Glomerular visceral epithelial cell (primary cell): ENCODE results near the gene FBXO41.

Source experiments
- DNase-seq: peaks from one replicate; pipeline ENCODE4 v3.0.0-alpha.2; 2016; ENCODE audit errors: extremely low spot score

The FBXO41 gene

DNA sequence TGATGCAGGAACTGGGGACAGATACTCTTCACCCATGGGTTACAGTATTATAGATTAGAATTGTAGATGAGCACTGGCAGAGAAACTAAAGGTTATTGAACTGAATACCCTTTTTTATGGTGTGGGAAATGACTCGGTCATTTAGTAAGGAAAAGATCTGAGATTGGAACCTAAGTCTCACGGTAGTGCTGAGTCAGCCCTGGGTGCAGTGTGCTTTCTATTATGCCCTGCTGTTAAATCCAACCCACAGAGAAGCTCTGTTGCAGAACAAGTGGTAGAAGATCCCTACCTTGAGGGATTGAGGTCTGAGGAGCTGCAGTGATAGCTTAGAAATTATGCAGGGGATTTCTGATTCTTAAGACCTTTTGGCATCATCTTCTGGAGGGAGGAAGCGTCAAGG lies 37.4 kb downstream of the FBXO41 start:
- DNase-seq = no peak

- DNase-seq = no peak
Measured at GRCh38 chr2:73244580-73244979, 39.7 kb downstream of the FBXO41 start.

GRCh38 chr2:73243884-73244570 lies 40.3 kb downstream of the FBXO41 start:
- no peak for DNase-seq

DNA sequence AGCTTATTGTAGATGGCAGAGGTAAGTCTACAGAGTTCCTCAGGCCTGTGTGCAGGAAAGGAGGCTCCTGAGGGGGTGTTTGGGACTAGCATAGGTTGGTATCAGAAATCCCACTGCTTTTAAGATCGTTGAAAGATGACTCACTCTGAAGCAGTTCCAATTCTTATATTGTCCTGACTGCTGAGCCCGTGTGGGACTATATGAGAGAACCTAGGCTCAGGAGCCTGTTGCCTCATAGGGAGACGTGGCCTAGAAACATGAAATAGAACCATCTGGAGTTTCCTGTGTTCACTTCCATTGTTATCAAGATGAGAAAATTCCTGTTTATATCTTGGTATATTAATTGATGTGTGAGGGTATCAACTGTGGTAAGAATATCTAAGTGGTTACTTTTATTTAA lies 44.5 kb downstream of the FBXO41 start:
- no peak for DNase-seq

- no peak for DNase-seq
Measured at GRCh38 chr2:73238976-73239375, 45.3 kb downstream of the FBXO41 start.

DNA sequence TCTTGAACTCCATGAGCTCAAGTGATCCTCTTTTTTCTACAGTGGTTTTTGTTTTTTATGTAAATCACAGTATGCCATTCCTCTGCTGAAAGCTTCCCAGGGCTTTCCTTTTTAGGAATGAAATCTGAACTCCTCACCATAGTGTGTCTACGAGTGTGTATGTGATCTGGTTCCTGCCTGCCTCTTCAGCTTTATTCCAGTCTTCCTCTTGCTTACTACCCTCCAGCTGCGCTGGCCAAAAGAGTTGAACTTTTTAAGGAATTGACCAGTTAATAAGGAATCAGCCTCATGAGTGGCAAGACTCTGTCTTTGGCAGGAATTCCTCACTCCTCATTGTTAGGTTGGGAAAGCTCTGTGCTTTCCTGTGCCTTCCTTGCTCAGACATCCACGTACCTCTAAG lies 46.1 kb downstream of the FBXO41 start:
- no peak for DNase-seq

GRCh38 chr2:73237168-73237567 lies 47.1 kb downstream of the FBXO41 start:
- DNase-seq = no peak

- no peak for DNase-seq
Measured at GRCh38 chr2:73235315-73236028, 48.8 kb downstream of the FBXO41 start.

DNA sequence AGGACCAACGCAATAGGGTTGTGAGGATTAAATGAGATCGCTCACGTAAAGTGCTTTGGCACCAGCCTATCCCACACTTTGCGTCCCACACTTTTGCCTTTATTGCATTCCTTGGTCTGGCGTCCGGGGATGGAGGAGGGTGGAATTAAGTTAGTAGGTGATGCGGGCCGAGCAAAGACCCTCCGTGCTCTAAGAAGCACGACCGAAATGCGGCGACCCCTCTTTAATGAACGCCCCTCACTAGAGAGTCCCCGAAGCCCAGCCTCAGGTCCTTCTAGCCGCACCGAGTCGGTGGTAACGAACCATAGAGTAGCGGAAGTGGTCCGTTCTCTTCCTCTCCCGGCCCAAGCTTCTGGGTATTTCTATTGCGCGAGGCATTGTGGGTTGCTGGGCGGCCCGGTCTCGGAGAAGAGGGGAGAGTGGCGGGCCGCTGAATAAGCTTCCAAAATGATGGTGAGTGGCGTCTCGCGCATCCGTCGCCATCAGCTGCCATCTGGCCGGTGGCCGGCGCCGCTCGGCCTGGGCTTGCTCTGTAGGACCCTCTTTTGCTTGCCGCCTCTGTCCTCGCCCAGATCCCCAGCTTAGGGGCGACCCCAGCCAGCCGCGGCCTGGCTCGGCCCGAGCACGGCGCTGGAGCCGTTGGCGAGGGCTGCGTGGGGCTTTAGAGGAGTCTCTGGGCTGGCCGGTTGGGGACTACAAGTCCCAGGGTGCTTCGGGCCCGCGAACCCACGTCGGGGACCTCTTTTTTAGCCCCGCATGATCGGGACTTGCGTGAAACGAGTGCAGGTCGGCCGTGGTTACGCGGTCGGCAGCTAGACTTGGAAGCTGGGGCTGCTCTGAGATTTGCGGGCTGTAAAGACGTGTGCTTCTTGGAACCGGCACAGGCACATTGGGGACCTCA lies 50.1 kb downstream of the FBXO41 start, which contains the start of gene CCT7:
CCT7 (plus strand) TSS at position 377 of the 901 bp plus-strand sequence; CDS start at position 448, 71 bp downstream.
- peak; percentile 85 for DNase-seq

- peak; percentile 98 for DNase-seq
Measured at GRCh38 chr2:73233154-73233931, 50.9 kb downstream of the FBXO41 start, which contains the start of gene PRADC1. Gene PRADC1 (minus strand): TSS chr2:73233239. CDS start chr2:73233160, 79 bp downstream.

- no peak for DNase-seq
Measured at GRCh38 chr2:73232403-73233153, 51.7 kb downstream of the FBXO41 start.

GRCh38 chr2:73228631-73229030 lies 55.6 kb downstream of the FBXO41 start:
- DNase-seq = no peak

DNA sequence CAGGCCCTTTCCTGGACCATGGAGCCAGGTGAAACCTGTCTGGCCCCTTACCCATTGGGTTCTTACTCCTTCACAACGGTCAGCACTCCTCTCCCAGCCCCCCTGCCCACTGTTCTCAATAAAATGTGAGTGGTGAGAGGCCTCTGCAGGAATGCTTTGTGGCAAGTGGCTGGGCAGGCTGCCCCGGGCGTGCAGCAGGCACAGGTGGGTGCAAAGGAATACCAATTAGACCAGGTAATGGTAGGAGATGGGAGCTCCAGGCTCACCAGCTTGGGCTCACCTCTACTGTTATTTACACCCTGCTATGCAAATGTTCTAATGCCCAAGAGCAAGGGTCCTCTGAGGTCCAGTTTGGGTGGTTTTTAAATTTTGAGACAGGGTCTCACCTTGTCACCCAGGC lies 57.2 kb downstream of the FBXO41 start:
- DNase-seq = no peak

DNA sequence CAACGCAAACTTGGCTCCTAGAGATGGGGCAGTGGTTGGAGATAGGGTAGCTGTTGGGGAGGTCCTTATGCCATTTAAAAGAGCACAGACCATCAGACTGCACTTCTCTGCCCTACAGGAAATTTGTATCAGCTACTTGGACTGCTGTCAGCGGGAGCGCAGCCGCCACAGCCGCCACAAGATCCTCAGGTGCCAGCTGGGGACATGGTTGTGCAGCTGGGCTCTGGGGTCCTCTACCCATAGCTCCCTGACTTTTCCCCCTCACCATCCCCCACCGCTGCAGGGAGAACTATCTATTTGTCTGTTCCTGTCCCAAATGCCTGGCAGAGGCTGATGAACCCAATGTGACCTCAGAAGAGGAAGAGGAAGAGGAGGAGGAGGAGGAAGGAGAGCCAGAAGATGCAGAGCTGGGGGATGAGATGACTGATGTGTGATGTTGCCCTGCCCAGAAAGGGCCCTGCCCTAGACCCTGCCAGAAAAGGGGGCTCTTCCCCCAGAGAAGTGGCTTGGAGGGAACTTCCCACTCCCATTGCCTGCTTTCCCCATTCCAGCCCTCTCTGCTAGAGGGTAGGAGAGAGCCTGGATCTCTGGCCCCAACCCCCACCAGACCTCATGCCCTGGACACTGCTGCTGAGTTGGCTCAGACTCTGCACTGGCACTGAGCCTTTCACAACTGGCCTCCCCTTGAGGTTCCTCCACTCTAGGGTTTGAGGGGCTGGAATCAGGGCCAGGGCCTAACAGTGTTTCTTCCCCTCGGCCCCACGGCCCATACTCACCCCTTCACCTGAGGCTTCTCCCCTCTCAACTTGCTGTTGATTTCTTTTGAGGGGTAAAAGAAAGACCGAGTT lies 58.5 kb downstream of the FBXO41 start:
- no peak for DNase-seq

GRCh38 chr2:73223821-73224220 lies 60.5 kb downstream of the FBXO41 start:
- DNase-seq = no peak

DNA sequence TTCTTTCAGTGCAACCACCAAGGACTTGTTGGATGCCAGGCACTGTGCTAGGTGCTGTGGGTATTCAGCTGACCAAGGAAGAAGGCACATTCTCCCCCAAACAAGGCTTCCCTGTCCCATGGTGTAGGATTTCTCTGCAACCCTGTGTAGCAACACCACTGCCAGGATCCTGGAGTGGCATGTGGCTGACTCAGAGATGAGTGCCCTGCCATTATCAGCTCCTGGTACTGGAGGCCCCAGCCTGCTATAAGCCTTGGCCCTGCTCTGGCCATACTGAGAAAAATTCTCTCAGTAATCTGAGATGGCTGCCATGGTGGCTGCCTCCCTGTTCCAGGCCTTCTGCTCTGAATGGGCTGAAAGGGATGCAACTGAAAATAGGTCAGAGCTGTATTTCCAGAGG lies 66.0 kb downstream of the FBXO41 start:
- DNase-seq = peak; percentile 8

DNA sequence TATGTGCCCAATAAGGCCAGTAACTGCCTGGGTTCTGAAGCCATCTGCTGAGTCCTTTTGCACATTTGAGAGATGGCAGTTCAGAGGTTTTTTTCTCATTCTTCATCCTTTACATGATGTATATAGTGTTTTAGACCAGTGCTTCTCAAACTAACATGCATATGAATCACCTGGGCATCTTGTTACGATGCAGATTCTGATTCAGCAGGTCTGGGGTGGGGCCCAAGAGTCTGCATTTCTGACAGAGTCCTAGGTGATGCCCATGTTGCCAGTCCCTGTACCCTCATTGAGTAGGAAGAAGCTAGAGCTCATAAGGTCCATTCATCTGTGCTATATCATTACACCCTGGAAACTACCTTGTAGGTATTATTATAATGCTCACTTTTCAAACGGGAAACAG lies 66.5 kb downstream of the FBXO41 start:
- no peak for DNase-seq

DNA sequence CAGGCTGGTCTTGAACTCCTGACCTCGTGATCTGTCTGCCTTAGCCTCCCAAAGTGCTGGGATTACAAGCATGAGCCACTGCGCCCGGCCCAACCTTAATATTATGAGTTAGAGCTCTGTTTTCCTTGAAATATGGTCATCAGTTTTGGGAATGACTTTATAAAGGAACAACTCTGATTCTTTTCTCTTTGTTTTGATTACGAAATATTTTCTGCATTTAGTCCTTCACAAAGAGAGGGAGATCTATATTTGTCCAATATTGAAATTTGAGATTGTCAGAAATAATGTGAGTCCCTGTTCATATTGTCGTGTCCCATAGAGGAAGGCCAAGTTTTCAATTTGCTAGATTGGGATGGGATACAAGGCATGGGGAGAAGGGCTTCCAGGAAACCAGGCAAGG lies 67.1 kb downstream of the FBXO41 start:
- no peak for DNase-seq

DNA sequence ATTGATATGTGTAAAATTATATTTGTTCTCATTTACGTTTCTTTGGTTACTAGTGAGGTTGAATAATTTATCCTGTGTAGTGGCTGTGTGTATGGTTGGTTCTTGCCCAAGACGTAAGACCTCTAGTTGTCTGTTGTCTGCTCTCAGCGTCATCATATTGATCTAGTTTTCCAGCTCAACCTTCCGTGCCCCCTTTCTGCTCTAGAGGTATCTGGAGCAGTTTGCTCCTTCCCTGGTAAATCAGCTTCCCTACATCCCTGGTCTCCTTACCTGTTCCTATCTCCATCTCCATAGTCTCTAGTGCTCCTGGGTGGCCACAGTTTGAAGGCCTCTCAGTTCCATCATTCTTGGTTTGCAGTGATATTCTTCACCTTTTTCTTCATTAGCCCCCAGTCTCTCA lies 69.0 kb downstream of the FBXO41 start:
- no peak for DNase-seq
